Endothelial cell of umbilical vein (primary cell): ENCODE data around the gene REM2.

Experiments
- POLR2AphosphoS5 ChIP-seq: IDR thresholded peaks from 2 replicates; pipeline ENCODE4 v1.6.1; 2012; ENCODE audit warnings: low read depth, mild to moderate bottlenecking, control low read depth, low read length, moderate library complexity; ENCODE audit not compliant: insufficient read depth
- TF ChIP-seq, protein P1 (sequence below), 2 donors: IDR thresholded peaks; 1 replicate in 1 of 2; 2 replicates in 1 of 2; pipeline ENCODE4 v1.5.1; 2011; ENCODE audit warnings: low read length in 2 of 2, mild to moderate bottlenecking in 2 of 2, moderate library complexity in 2 of 2, control low read depth in 1 of 2, inconsistent platforms in 1 of 2, low read depth in 1 of 2; ENCODE audit not compliant: insufficient read depth in 1 of 2; ENCODE audit errors: extremely low read depth in 1 of 2

- TF ChIP-seq, protein P1, sequence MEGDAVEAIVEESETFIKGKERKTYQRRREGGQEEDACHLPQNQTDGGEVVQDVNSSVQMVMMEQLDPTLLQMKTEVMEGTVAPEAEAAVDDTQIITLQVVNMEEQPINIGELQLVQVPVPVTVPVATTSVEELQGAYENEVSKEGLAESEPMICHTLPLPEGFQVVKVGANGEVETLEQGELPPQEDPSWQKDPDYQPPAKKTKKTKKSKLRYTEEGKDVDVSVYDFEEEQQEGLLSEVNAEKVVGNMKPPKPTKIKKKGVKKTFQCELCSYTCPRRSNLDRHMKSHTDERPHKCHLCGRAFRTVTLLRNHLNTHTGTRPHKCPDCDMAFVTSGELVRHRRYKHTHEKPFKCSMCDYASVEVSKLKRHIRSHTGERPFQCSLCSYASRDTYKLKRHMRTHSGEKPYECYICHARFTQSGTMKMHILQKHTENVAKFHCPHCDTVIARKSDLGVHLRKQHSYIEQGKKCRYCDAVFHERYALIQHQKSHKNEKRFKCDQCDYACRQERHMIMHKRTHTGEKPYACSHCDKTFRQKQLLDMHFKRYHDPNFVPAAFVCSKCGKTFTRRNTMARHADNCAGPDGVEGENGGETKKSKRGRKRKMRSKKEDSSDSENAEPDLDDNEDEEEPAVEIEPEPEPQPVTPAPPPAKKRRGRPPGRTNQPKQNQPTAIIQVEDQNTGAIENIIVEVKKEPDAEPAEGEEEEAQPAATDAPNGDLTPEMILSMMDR (IDR thresholded peaks at IDR 0.05; ENCODE audit: extremely low read depth in 1 of 2, insufficient read depth in 1 of 2, low read depth in 1 of 2, low read length in 2 of 2): no peak
- TF ChIP-seq POLR2AphosphoS5: no peak
These were observed 23.1 kb downstream of the REM2 start for GRCh38 chr14:22906073-22906472.
